ENCODE results near the gene TNS3.

- no peak for TF ChIP-seq POLR2AphosphoS5 (IDR thresholded peaks at IDR 0.05)
- no peak for TF ChIP-seq POLR2A (IDR thresholded peaks at IDR 0.05; ENCODE audit: low read depth)
- no peak for TF ChIP-seq CTCF (IDR thresholded peaks at IDR 0.05)
- TF ChIP-seq EP300 (IDR thresholded peaks at IDR 0.05): no peak
These were observed 166.3 kb downstream of the TNS3 start for GRCh38 chr7:47415318-47416212.
